GM18511 (cell line): ENCODE measurements around the gene TMTC2.

Experiments
- ATAC-seq: cut with Tn5 transposase; IDR thresholded peaks from one replicate; pipeline ENCODE4 v1.9.1; 2021; ENCODE audit warnings: mild to moderate bottlenecking, moderate library complexity; ENCODE audit not compliant: unreplicated experiment

Gene TMTC2

DNA sequence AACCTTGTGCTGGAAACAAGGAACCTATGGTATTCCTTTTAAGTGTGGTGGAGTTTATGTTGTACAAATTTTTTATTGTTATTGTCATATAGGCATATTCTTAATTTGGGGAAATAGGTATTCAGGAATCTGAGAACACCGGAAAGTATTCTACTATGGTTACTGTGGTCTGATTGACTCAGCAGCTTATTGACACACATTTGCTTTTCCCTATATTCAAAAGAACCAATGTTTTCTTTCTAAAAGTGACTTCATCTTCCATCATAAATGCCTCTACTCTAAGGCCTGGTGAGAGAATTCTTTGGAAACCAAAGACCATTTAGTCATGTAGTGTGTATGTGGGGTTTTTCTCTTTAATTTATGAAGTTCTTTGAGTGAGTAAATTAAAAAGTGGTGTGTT, 474.8 kb downstream of the TMTC2 start:
- ATAC-seq: no peak

DNA sequence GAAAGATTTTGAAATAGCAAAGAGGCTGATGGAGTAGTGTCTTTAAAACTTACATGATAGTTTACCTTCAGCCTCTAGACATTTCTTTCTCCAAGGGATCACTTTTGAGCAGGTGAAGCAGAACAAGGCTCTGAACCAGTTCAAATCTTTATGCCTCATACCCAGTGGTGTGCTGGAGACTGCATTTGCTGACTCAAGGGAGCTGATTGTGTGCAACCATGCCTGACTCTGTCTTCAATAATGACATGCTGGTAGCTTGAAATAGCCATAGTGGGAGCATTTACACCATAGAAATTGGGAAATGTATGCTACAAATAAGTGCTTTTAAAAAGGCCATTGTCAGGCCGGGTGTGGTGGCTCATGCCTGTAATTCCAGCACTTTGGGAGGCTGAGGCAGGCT, 482.0 kb downstream of the TMTC2 start:
- no peak for ATAC-seq

- no peak for ATAC-seq
These were observed 485.7 kb downstream of the TMTC2 start for GRCh38 chr12:83172441-83172840.

- no peak for ATAC-seq
These were observed 486.4 kb downstream of the TMTC2 start for GRCh38 chr12:83172866-83173649.

- no peak for ATAC-seq
These were observed 493.3 kb downstream of the TMTC2 start for GRCh38 chr12:83179999-83180398.

DNA sequence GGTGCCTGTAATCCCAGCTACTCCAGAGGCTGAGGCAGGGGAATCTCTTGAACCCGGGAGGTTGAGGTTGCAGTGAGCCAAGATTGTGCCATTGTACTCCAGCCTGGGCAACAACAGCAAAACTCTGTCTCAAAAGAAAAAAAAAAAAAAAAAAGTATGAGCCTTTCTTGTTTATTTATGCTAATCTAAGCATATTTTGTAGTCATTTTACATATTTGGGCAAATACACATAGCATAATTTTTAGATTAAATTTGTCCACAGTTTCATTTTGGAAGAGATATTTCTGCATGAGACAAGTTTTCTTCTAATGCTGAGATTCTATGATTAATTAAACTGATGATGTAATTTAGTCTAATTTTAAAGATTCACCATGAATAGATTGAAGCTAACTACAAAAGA, 494.4 kb downstream of the TMTC2 start:
- ATAC-seq: no peak

GRCh38 chr12:83183132-83183531, 496.4 kb downstream of the TMTC2 start:
- no peak for ATAC-seq
